ENCODE results near the gene IRF1. TPM values are rescaled to one million over a fixed set of nuclear protein-coding genes. Genes with fewer than 3 reads are reported as not detected.

The IRF1 gene
- total RNA-seq, 1 experiment from 2014 or later: 30.1 TPM

DNA sequence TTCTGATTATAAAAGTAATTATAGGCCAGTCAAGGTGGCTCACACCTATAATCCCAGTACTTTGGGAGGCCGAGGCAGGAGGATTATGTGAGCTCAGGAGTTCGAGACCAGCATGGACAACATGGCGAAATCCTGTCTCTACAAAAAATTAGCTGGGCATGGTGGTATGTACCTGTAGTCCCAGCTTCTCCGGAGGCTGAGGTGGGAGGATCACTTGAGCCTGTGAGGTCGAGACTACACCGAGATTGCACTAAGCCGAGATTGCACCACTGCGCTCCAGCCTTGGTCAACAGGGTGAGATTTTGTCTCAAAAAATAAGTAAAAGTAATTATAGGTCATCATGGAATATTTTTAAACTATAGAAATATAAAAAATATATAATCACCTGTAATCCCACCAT lies 18.1 kb downstream of the IRF1 start:
- Histone ChIP-seq H3K9ac (ENCODE audit: low read length) (no peak overlapping the region), H3K27ac (ENCODE audit: low read depth, low read length) (no peak overlapping the region), H3K27me3 (ENCODE audit: insufficient read depth, low read length) (no peaks in the 10 kb centered on the region), H3K9me2 (ENCODE audit: insufficient read depth) (no peaks in the 10 kb centered on the region), H3K36me3 (ENCODE audit: control insufficient read depth in 1 of 2, insufficient read depth in 2 of 2, low read length in 2 of 2) (no peaks in the 10 kb centered on the region), H3K9me3 (ENCODE audit: control insufficient read depth in 1 of 2, insufficient read depth in 1 of 2, low read depth in 1 of 2, low read length in 2 of 2) (no peaks in the 10 kb centered on the region), H3K4me1 (ENCODE audit: control insufficient read depth in 1 of 2, insufficient read depth in 2 of 2, low read length in 2 of 2) (peaks cover 0 to 9% of the 10 kb centered on the region in 2 experiments; a peak in 1 of 4 replicates), H3K79me2 (ENCODE audit: insufficient read depth, low read length) (no peaks in the 10 kb centered on the region), H3K4me2 (ENCODE audit: low read length) (no peak overlapping the region), H4K20me1 (ENCODE audit: insufficient read depth) (no peaks in the 10 kb centered on the region), H2AFZ (ENCODE audit: low read depth, low read length, poor library complexity, severe bottlenecking) (no peak overlapping the region), H3K4me3 (replicated peaks in 1 of 2; ENCODE audit: low read depth in 1 of 2, low read length in 2 of 2) (no peak overlapping the region)
- no peak for ATAC-seq
- ChIA-PET CTCF (no interaction called here), RAD21 (ENCODE audit: low non-redundant PET in 1 of 2, low total read pairs in 2 of 2, uncharacterized antibody in 2 of 2, unreplicated experiment in 2 of 2) (no interaction called here), POLR2A (no interaction called here)
- intact Hi-C loops (cut with micrococcal nuclease): no loop called here
- no peak for DNase-seq (ENCODE audit: low read depth, low spot score)
- no TSS peak for BruUV-seq (replicated peaks)
- no peak for TF ChIP-seq SRF (IDR thresholded peaks at IDR 0.05; ENCODE audit: low read depth)

DNA sequence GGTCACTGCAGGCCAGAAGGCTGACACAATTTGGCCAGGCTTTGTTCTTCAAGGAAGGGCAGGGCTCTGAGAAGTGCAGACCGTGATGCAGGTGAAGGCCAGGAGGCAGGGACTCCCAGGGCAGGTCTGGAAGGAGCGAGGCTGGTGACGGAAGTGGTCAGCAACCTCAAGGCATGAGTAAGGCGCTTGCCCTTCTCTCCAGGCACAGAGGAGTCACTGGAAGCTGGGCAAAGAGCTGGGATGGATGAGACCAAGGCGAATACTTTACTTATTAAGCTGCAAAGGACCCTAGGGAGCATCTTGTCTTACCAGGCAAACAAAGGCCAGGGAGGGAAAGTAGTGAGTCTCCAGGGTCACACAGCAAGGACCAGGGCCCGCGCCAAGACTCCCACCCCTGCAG lies 18.6 kb downstream of the IRF1 start:
- ATAC-seq (no peak), DNase-seq (ENCODE audit: low read depth, low spot score) (no peak)
- no peak overlapping the region for H3K27ac ChIP-seq (ENCODE audit: low read depth, low read length)
- H3K9ac ChIP-seq (ENCODE audit: low read length): no peak overlapping the region
- no peaks in the 10 kb centered on the region for H3K9me3 ChIP-seq (ENCODE audit: control insufficient read depth in 1 of 2, insufficient read depth in 1 of 2, low read depth in 1 of 2, low read length in 2 of 2)
- no peak for TF ChIP-seq POLR2AphosphoS5 (IDR thresholded peaks at IDR 0.05; ENCODE audit: low read depth, low read length)
- TF ChIP-seq, protein P1, sequence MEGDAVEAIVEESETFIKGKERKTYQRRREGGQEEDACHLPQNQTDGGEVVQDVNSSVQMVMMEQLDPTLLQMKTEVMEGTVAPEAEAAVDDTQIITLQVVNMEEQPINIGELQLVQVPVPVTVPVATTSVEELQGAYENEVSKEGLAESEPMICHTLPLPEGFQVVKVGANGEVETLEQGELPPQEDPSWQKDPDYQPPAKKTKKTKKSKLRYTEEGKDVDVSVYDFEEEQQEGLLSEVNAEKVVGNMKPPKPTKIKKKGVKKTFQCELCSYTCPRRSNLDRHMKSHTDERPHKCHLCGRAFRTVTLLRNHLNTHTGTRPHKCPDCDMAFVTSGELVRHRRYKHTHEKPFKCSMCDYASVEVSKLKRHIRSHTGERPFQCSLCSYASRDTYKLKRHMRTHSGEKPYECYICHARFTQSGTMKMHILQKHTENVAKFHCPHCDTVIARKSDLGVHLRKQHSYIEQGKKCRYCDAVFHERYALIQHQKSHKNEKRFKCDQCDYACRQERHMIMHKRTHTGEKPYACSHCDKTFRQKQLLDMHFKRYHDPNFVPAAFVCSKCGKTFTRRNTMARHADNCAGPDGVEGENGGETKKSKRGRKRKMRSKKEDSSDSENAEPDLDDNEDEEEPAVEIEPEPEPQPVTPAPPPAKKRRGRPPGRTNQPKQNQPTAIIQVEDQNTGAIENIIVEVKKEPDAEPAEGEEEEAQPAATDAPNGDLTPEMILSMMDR (IDR thresholded peaks at IDR 0.05 in 2 of 3, conservative IDR thresholded peaks at IDR 0.05 in 1 of 3; ENCODE audit: borderline replicate concordance in 1 of 3, insufficient read depth in 1 of 3, low read depth in 2 of 3, low read length in 2 of 3): no peak
- TF ChIP-seq EZH2phosphoT487 (IDR thresholded peaks at IDR 0.05; ENCODE audit: borderline replicate concordance): no peak
- TF ChIP-seq YY1 (IDR thresholded peaks at IDR 0.05; ENCODE audit: extremely low read depth, insufficient replicate concordance, low read depth, low read length): no peak
- no peak for TF ChIP-seq ZFX (IDR thresholded peaks at IDR 0.05)
- no peak for TF ChIP-seq FOSL1 (IDR thresholded peaks at IDR 0.05; ENCODE audit: low read depth)
- TF ChIP-seq, protein P2, sequence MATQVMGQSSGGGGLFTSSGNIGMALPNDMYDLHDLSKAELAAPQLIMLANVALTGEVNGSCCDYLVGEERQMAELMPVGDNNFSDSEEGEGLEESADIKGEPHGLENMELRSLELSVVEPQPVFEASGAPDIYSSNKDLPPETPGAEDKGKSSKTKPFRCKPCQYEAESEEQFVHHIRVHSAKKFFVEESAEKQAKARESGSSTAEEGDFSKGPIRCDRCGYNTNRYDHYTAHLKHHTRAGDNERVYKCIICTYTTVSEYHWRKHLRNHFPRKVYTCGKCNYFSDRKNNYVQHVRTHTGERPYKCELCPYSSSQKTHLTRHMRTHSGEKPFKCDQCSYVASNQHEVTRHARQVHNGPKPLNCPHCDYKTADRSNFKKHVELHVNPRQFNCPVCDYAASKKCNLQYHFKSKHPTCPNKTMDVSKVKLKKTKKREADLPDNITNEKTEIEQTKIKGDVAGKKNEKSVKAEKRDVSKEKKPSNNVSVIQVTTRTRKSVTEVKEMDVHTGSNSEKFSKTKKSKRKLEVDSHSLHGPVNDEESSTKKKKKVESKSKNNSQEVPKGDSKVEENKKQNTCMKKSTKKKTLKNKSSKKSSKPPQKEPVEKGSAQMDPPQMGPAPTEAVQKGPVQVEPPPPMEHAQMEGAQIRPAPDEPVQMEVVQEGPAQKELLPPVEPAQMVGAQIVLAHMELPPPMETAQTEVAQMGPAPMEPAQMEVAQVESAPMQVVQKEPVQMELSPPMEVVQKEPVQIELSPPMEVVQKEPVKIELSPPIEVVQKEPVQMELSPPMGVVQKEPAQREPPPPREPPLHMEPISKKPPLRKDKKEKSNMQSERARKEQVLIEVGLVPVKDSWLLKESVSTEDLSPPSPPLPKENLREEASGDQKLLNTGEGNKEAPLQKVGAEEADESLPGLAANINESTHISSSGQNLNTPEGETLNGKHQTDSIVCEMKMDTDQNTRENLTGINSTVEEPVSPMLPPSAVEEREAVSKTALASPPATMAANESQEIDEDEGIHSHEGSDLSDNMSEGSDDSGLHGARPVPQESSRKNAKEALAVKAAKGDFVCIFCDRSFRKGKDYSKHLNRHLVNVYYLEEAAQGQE (IDR thresholded peaks at IDR 0.05; ENCODE audit: low read depth): no peak
- TF ChIP-seq ZNF274 (IDR thresholded peaks at IDR 0.05; ENCODE audit: low read depth, low read length): no peak
- TF ChIP-seq CBX3 (IDR thresholded peaks at IDR 0.05; ENCODE audit: low read depth): no peak
- BruUV-seq (replicated peaks): no TSS peak
- H3K36me3 ChIP-seq (ENCODE audit: control insufficient read depth in 1 of 2, insufficient read depth in 2 of 2, low read length in 2 of 2): no peaks in the 10 kb centered on the region
- H3K4me1 ChIP-seq (ENCODE audit: control insufficient read depth in 1 of 2, insufficient read depth in 2 of 2, low read length in 2 of 2): peaks cover 0 to 10% of the 10 kb centered on the region in 2 experiments; a peak in 1 of 4 replicates
- POLR2A ChIA-PET: interaction anchor here (0.8 to 1.2 kb wide), 2 partner anchors 8 to 19 kb away, joined by 3 to 4 read pairs; partner anchors contain the start of gene IRF1
- CTCF ChIA-PET: no interaction called here
- RAD21 ChIA-PET (ENCODE audit: low non-redundant PET in 1 of 2, low total read pairs in 2 of 2, uncharacterized antibody in 2 of 2, unreplicated experiment in 2 of 2): no interaction called here
- H4K20me1 ChIP-seq (ENCODE audit: insufficient read depth): no peaks in the 10 kb centered on the region
- no peak overlapping the region for H3K4me2 ChIP-seq (ENCODE audit: low read length)
- H2AFZ ChIP-seq (ENCODE audit: low read depth, low read length, poor library complexity, severe bottlenecking): no peak overlapping the region
- intact Hi-C loops (cut with micrococcal nuclease): no loop called here
- no peaks in the 10 kb centered on the region for H3K9me2 ChIP-seq (ENCODE audit: insufficient read depth)
- H3K79me2 ChIP-seq (ENCODE audit: insufficient read depth, low read length): no peaks in the 10 kb centered on the region
- no peak overlapping the region for H3K4me3 ChIP-seq (replicated peaks in 1 of 2; ENCODE audit: low read depth in 1 of 2, low read length in 2 of 2)
- no peaks in the 10 kb centered on the region for H3K27me3 ChIP-seq (ENCODE audit: insufficient read depth, low read length)

Data from HCT116 (cell line).